HEK293 (cell line): ENCODE results near the gene COP1.

Source experiments
- CTCF ChIA-PET: fragments of 350-600 bp; formaldehyde crosslinking; extraction: SDS; loops from one replicate; lab custom pipeline; 2021; ENCODE audit warnings: antibody characterized with exemption; lab: Yijun Ruan, JAX
- POLR2A ChIA-PET: fragments of 300-600 bp; formaldehyde crosslinking; extraction: SDS; loops from one replicate; lab custom pipeline; 2020; ENCODE audit warnings: antibody characterized with exemption, inconsistent platforms; lab: Yijun Ruan, JAX
- H3K27ac ChIP-seq: fragments of 200-500 bp; sonication (Bioruptor generic); 2 replicates; pipeline ENCODE4 v1.5.1; 2014; ENCODE audit warnings: low read depth, low read length, control low read depth, inconsistent platforms; ENCODE audit errors: extremely low read depth
- H3K36me3 ChIP-seq, 2 experiments: fragments of 200-500 bp in 1 of 2; sonication (Bioruptor generic) in 1 of 2; 1 replicate in 1 of 2; 2 replicates in 1 of 2; pipeline ENCODE4 v1.5.1; 2014 to 2017; ENCODE audit warnings: inconsistent platforms in 2 of 2, low read length in 2 of 2; ENCODE audit not compliant: control insufficient read depth in 2 of 2, insufficient read depth in 1 of 2
- H3K4me1 ChIP-seq: fragments of 200-500 bp; sonication (Bioruptor generic); 2 replicates; pipeline ENCODE4 v1.5.1; 2014; ENCODE audit warnings: mild to moderate bottlenecking, low read length, inconsistent platforms; ENCODE audit not compliant: control insufficient read depth, insufficient read depth
- H3K4me3 ChIP-seq: 2 replicates; pipeline ENCODE4 v1.5.1; 2011; ENCODE audit warnings: low read depth, mild to moderate bottlenecking, control low read depth, low read length, moderate library complexity
- H3K9me3 ChIP-seq: fragments of 200-500 bp; sonication (Bioruptor generic); 2 replicates; pipeline ENCODE4 v1.5.1; 2014; ENCODE audit warnings: low read depth, low read length, inconsistent platforms; ENCODE audit not compliant: control insufficient read depth, insufficient read depth
- BCL11B ChIP-seq: fragments of 450-650 bp; formaldehyde crosslinking; IDR thresholded peaks from 2 replicates; pipeline ENCODE4 v1.5.1; 2016; ENCODE audit warnings: low read depth, missing biosample characterization, missing genetic modification characterization
- GLI4 ChIP-seq: fragments of 450-650 bp; formaldehyde crosslinking; IDR thresholded peaks from 2 replicates; pipeline ENCODE4 v1.5.1; 2016; ENCODE audit warnings: missing biosample characterization, missing genetic modification characterization
- OSR2 ChIP-seq: fragments of 450-650 bp; formaldehyde crosslinking; IDR thresholded peaks from 2 replicates; pipeline ENCODE4 v1.5.1; 2016; ENCODE audit warnings: missing biosample characterization, missing genetic modification characterization
- ZFP37 ChIP-seq: fragments of 450-650 bp; formaldehyde crosslinking; IDR thresholded peaks from 2 replicates; pipeline ENCODE4 v1.5.1; 2016; ENCODE audit warnings: missing biosample characterization, missing genetic modification characterization
- ZNF354C ChIP-seq: fragments of 450-650 bp; formaldehyde crosslinking; IDR thresholded peaks from 2 replicates; pipeline ENCODE4 v1.5.1; 2016; ENCODE audit warnings: missing biosample characterization, missing genetic modification characterization, low read depth, borderline replicate concordance
- ZNF521 ChIP-seq: fragments of 450-650 bp; formaldehyde crosslinking; IDR thresholded peaks from 2 replicates; pipeline ENCODE4 v1.5.1; 2017; ENCODE audit warnings: missing biosample characterization, mild to moderate bottlenecking, missing genetic modification characterization
- ZNF529 ChIP-seq: fragments of 450-650 bp; formaldehyde crosslinking; IDR thresholded peaks from 2 replicates; pipeline ENCODE4 v1.5.1; 2017; ENCODE audit warnings: missing genetic modification characterization, missing biosample characterization; ENCODE audit not compliant: insufficient replicate concordance
- ZNF548 ChIP-seq: fragments of 450-650 bp; formaldehyde crosslinking; IDR thresholded peaks from 2 replicates; pipeline ENCODE4 v1.5.1; 2016; ENCODE audit warnings: missing biosample characterization, missing genetic modification characterization
- ZNF555 ChIP-seq: fragments of 450-650 bp; formaldehyde crosslinking; conservative IDR thresholded peaks from 2 replicates; pipeline ENCODE4 v1.5.1; 2017; ENCODE audit warnings: missing biosample characterization, mild to moderate bottlenecking, missing genetic modification characterization, inconsistent platforms
- ZNF600 ChIP-seq: fragments of 450-650 bp; formaldehyde crosslinking; IDR thresholded peaks from 2 replicates; pipeline ENCODE4 v1.5.1; 2016; ENCODE audit warnings: missing biosample characterization, missing genetic modification characterization
- ZNF610 ChIP-seq: fragments of 450-650 bp; formaldehyde crosslinking; IDR thresholded peaks from 2 replicates; pipeline ENCODE4 v1.5.1; 2016; ENCODE audit warnings: missing biosample characterization, missing genetic modification characterization, borderline replicate concordance
- ZNF670 ChIP-seq: fragments of 450-650 bp; formaldehyde crosslinking; IDR thresholded peaks from 2 replicates; pipeline ENCODE4 v1.5.1; 2016; ENCODE audit warnings: missing biosample characterization, missing genetic modification characterization, low read depth
- ZNF747 ChIP-seq: fragments of 450-650 bp; formaldehyde crosslinking; IDR thresholded peaks from 2 replicates; pipeline ENCODE4 v1.5.1; 2016; ENCODE audit warnings: missing biosample characterization, missing genetic modification characterization
- ZNF776 ChIP-seq: fragments of 450-650 bp; formaldehyde crosslinking; IDR thresholded peaks from 2 replicates; pipeline ENCODE4 v1.5.0; 2017; ENCODE audit warnings: missing biosample characterization, missing genetic modification characterization, borderline replicate concordance
- ZNF830 ChIP-seq: fragments of 450-650 bp; IDR thresholded peaks from 2 replicates; pipeline ENCODE4 v1.5.0; 2018; ENCODE audit warnings: missing biosample characterization, missing genetic modification characterization, low read depth, mild to moderate bottlenecking, moderate library complexity
- ZSCAN30 ChIP-seq: fragments of 450-650 bp; IDR thresholded peaks from 2 replicates; pipeline ENCODE4 v1.5.1; 2018; ENCODE audit warnings: missing biosample characterization, mild to moderate bottlenecking, missing genetic modification characterization, moderate library complexity
- TF ChIP-seq, protein P1 (sequence below): fragments of 450-650 bp; formaldehyde crosslinking; IDR thresholded peaks from 2 replicates; pipeline ENCODE4 v1.5.1; 2016; ENCODE audit warnings: missing biosample characterization, missing genetic modification characterization
- TF ChIP-seq, protein P2 (sequence below): fragments of 450-650 bp; formaldehyde crosslinking; IDR thresholded peaks from 2 replicates; pipeline ENCODE4 v1.5.1; 2017; ENCODE audit warnings: missing biosample characterization, missing genetic modification characterization
- TF ChIP-seq, protein P3 (sequence below): fragments of 450-650 bp; formaldehyde crosslinking; IDR thresholded peaks from 2 replicates; pipeline ENCODE4 v1.5.1; 2017; ENCODE audit warnings: missing biosample characterization, mild to moderate bottlenecking, missing genetic modification characterization, moderate library complexity
- TF ChIP-seq, protein P4 (sequence below): sonication (generic); formaldehyde crosslinking; IDR thresholded peaks from 2 replicates; pipeline ENCODE4 v1.8.1; 2022; ENCODE audit warnings: mild to moderate bottlenecking, moderate library complexity, missing genetic modification reagents
- TF ChIP-seq, protein P5 (sequence below): fragments of 450-650 bp; formaldehyde crosslinking; IDR thresholded peaks from 2 replicates; pipeline ENCODE4 v1.5.1; 2016; ENCODE audit warnings: missing biosample characterization, missing genetic modification characterization
- TF ChIP-seq, protein P6 (sequence below): fragments of 450-650 bp; formaldehyde crosslinking; IDR thresholded peaks from 2 replicates; pipeline ENCODE4 v1.5.1; 2016; ENCODE audit warnings: missing biosample characterization, missing genetic modification characterization

COP1 gene

DNA sequence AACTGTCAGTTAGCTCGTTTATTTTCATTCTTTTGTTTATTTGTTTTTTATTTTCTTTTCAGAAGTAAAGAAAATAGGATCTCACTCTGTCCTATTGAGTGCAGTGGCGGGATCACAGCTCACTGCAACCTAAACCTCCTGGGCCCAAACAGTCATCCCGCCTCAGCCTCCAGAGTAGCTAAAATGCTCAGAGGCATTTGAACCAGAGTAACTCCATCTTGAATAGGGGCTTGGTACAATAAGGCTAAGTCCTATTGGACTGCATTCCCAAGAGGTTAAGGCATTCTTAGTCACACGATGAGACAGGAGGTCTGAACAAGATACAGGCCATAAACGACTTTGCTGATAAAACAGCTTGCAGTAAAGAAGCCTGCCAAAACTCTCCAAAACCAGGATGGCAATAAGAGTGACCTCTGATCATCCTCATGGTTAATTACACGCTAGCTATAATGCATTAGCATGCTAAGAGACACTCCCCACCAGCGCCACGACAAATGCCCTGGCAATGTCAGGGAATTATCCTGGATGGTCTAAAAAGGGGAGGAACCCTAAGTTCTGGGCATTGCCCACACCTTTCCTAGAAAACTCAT, 13.1 kb upstream of the COP1 start:
- Histone ChIP-seq H3K9me3 (no peaks in the 10 kb centered on the region), H3K36me3 (no peaks in the 10 kb centered on the region), H3K4me1 (no peaks in the 10 kb centered on the region; the same call in 1 of the 2 replicates), H3K27ac (no peak overlapping the region), H3K4me3 (no peak overlapping the region)
- ChIA-PET POLR2A (no interaction called here), CTCF (interaction anchor here (1.1 kb wide), 1 partner anchor 8 kb away, joined by 3 read pairs; no protein-coding TSS in a partner anchor)
- TF ChIP-seq ZNF747 (tag by site-specific recombination) (no peak), ZNF555 (tag by site-specific recombination) (no peak), BCL11B (no peak), ZFP37 (tag by site-specific recombination) (no peak), ZNF354C (tag by site-specific recombination) (no peak), ZNF610 (tag by site-specific recombination) (no peak), ZNF548 (no peak), OSR2 (tag by site-specific recombination) (no peak), ZNF776 (tag by site-specific recombination) (no peak)
- TF ChIP-seq, protein P1, sequence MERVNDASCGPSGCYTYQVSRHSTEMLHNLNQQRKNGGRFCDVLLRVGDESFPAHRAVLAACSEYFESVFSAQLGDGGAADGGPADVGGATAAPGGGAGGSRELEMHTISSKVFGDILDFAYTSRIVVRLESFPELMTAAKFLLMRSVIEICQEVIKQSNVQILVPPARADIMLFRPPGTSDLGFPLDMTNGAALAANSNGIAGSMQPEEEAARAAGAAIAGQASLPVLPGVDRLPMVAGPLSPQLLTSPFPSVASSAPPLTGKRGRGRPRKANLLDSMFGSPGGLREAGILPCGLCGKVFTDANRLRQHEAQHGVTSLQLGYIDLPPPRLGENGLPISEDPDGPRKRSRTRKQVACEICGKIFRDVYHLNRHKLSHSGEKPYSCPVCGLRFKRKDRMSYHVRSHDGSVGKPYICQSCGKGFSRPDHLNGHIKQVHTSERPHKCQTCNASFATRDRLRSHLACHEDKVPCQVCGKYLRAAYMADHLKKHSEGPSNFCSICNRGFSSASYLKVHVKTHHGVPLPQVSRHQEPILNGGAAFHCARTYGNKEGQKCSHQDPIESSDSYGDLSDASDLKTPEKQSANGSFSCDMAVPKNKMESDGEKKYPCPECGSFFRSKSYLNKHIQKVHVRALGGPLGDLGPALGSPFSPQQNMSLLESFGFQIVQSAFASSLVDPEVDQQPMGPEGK (tag by site-specific recombination): no peak
- TF ChIP-seq, protein P2, sequence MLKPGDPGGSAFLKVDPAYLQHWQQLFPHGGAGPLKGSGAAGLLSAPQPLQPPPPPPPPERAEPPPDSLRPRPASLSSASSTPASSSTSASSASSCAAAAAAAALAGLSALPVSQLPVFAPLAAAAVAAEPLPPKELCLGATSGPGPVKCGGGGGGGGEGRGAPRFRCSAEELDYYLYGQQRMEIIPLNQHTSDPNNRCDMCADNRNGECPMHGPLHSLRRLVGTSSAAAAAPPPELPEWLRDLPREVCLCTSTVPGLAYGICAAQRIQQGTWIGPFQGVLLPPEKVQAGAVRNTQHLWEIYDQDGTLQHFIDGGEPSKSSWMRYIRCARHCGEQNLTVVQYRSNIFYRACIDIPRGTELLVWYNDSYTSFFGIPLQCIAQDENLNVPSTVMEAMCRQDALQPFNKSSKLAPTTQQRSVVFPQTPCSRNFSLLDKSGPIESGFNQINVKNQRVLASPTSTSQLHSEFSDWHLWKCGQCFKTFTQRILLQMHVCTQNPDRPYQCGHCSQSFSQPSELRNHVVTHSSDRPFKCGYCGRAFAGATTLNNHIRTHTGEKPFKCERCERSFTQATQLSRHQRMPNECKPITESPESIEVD: no peak

DNA sequence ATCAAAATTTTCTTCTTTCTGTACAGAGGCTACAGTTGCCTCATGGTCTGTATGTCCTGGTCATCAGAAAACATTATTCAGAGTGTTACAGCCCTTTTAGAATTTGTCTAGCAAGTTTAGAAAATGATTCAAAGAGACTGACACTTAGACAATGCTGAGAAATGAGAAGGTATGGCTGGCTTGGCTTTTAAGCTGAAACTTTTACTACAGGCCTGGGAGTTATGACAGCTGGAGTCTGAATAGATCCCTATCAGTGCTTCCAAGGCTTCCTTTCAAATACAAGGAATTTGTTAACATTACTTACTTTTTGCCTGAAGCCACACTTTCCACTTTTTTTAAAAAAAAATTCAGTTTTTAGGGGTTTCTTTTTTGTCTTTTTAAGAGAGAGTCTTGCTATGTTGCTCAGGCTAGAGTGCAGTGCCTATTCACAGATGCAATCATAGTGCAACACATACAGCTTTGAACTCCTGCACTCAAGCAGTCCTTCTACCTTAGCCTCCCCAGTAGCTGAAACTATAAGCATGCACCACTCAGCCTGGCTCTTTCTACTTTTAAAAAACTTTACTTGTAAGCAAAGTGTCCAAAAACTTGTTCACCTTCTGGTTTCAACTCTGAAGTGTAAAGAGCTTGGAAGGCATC, 10.5 kb upstream of the COP1 start:
- POLR2A ChIA-PET: interaction anchor here (2.4 kb wide), 1 partner anchor 10 kb away, joined by 11 read pairs; the partner anchor contains the start of gene COP1
- no peaks in the 10 kb centered on the region for H3K36me3 ChIP-seq
- H3K9me3 ChIP-seq: no peaks in the 10 kb centered on the region
- H3K4me3 ChIP-seq: no peak overlapping the region
- TF ChIP-seq, protein P3, sequence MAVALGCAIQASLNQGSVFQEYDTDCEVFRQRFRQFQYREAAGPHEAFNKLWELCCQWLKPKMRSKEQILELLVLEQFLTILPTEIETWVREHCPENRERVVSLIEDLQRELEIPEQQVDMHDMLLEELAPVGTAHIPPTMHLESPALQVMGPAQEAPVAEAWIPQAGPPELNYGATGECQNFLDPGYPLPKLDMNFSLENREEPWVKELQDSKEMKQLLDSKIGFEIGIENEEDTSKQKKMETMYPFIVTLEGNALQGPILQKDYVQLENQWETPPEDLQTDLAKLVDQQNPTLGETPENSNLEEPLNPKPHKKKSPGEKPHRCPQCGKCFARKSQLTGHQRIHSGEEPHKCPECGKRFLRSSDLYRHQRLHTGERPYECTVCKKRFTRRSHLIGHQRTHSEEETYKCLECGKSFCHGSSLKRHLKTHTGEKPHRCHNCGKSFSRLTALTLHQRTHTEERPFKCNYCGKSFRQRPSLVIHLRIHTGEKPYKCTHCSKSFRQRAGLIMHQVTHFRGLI: no peak
- TF ChIP-seq, protein P4, sequence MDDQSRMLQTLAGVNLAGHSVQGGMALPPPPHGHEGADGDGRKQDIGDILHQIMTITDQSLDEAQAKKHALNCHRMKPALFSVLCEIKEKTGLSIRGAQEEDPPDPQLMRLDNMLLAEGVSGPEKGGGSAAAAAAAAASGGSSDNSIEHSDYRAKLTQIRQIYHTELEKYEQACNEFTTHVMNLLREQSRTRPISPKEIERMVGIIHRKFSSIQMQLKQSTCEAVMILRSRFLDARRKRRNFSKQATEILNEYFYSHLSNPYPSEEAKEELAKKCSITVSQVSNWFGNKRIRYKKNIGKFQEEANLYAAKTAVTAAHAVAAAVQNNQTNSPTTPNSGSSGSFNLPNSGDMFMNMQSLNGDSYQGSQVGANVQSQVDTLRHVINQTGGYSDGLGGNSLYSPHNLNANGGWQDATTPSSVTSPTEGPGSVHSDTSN (CRISPR knock-in tag): no peak
- TF ChIP-seq, protein P5, sequence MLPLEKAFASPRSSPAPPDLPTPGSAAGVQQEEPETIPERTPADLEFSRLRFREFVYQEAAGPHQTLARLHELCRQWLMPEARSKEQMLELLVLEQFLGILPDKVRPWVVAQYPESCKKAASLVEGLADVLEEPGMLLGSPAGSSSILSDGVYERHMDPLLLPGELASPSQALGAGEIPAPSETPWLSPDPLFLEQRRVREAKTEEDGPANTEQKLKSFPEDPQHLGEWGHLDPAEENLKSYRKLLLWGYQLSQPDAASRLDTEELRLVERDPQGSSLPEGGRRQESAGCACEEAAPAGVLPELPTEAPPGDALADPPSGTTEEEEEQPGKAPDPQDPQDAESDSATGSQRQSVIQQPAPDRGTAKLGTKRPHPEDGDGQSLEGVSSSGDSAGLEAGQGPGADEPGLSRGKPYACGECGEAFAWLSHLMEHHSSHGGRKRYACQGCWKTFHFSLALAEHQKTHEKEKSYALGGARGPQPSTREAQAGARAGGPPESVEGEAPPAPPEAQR (tag by site-specific recombination): no peak
- no peak for TF ChIP-seq ZSCAN30
- no peak for TF ChIP-seq ZNF830
- no peak for TF ChIP-seq ZNF670 (tag by site-specific recombination)
- TF ChIP-seq, protein P6, sequence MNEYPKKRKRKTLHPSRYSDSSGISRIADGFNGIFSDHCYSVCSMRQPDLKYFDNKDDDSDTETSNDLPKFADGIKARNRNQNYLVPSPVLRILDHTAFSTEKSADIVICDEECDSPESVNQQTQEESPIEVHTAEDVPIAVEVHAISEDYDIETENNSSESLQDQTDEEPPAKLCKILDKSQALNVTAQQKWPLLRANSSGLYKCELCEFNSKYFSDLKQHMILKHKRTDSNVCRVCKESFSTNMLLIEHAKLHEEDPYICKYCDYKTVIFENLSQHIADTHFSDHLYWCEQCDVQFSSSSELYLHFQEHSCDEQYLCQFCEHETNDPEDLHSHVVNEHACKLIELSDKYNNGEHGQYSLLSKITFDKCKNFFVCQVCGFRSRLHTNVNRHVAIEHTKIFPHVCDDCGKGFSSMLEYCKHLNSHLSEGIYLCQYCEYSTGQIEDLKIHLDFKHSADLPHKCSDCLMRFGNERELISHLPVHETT (tag by site-specific recombination): no peak
- no peak for TF ChIP-seq ZNF600 (tag by site-specific recombination)
- TF ChIP-seq GLI4 (tag by site-specific recombination): no peak
- no peak for TF ChIP-seq ZNF521 (tag by site-specific recombination)
- TF ChIP-seq ZNF529 (tag by site-specific recombination): no peak
- CTCF ChIA-PET: interaction anchor here (0.6 to 0.7 kb wide), 2 partner anchors 10 to 112 kb away, joined by 3 read pairs; no protein-coding TSS in a partner anchor
- no peaks in the 10 kb centered on the region for H3K4me1 ChIP-seq
- H3K27ac ChIP-seq: no peak overlapping the region
